ENCODE results near the gene CYP4F2.

GRCh38 chr19:15829306-15829698 is 68.6 kb downstream of the CYP4F2 start:
- TF ChIP-seq MAX (IDR thresholded peaks at IDR 0.05) (no peak), RAD21 (IDR thresholded peaks at IDR 0.05 in 1 of 2, conservative IDR thresholded peaks at IDR 0.05 in 1 of 2; ENCODE audit: low read depth in 2 of 2, low read length in 2 of 2) (no peak), CTCF (IDR thresholded peaks at IDR 0.05; ENCODE audit: control extremely low read depth in 1 of 3, insufficient read depth in 1 of 3, low read depth in 1 of 3, low read length in 3 of 3) (no peak), EZH2 (IDR thresholded peaks at IDR 0.05; ENCODE audit: low read depth, low read length, severe bottlenecking) (no peak)

Data from H1 (cell line).